GM21381 (cell line): Measurements from ENCODE around the gene DPP4.

Source experiments
- ATAC-seq: cut with Tn5 transposase; IDR thresholded peaks from one replicate; pipeline ENCODE4 v1.9.1; 2021; ENCODE audit warnings: mild to moderate bottlenecking, moderate library complexity; ENCODE audit not compliant: unreplicated experiment

The DPP4 gene

GRCh38 chr2:162022290-162022945 lies 51.6 kb downstream of the DPP4 start:
- ATAC-seq: no peak

DNA sequence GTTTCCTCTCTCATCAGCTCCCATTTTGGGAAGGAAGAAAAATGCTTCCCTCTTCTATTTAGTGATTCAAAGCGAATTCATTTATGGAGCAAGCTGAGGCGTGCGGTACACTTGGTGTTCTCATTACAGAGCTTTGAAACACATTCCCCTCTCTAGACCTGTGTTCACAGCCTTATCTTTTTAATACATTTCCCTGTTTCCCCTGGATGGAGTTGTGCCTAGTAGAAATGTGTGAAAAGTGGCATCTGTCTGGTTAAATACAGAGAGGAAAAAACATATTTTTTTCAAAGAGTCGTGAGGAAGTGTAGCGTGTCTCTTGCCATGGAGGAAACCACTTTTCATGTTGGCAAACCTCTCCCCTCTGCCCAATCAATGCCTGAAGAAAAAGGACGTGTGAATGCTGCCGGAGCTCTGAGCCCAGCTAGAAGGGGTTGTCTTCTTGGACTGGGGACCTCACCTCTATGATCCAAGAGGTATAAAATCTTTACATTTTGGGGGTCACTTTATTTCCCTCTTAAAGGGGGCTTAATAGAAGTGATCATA lies 52.4 kb downstream of the DPP4 start:
- no peak for ATAC-seq

- ATAC-seq: no peak
These were observed 55.5 kb downstream of the DPP4 start for GRCh38 chr2:162018530-162018929.

DNA sequence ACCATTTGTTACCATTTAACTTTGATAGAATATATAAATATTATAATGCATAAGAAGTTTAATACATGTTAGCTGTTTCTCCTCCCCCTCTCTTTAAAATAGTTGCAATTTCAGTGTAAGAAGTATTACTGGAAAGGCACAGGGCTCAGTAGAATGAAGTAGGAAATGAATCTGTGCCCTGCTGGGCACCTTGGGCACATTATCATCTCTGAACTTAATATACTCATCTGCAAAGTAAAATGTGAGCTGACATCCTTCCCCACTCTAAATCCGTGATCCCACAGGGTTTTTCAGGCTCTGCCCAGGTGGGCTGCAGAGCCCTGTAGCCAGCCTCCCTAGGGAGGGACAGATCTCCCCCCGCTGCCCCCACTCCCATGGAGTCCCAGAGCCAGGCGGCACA lies 56.8 kb downstream of the DPP4 start:
- no peak for ATAC-seq

GRCh38 chr2:162016080-162016479 lies 57.9 kb downstream of the DPP4 start:
- no peak for ATAC-seq

DNA sequence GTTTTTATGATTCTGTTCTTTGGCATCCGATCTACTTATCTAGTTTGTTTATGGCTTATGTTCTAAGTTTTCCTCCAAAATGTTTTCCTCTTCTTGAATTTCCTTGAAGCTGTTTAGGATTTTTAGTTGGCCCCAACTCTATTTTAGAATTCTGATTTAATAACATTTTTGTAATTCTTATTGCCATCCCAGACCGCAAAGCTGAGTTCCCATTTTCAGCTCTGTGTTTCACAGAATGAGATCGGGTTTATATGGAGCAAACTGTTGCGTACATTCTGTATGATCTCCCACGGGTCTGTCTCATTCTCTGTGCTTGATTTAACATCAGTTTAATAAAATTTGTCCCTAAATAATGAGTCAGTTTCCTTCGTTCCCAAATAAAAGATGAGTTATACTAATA lies 59.3 kb downstream of the DPP4 start:
- no peak for ATAC-seq

- ATAC-seq: no peak
These were observed 60.2 kb downstream of the DPP4 start for GRCh38 chr2:162013514-162014475.

GRCh38 chr2:162012565-162013058 lies 61.4 kb downstream of the DPP4 start:
- ATAC-seq: no peak

DNA sequence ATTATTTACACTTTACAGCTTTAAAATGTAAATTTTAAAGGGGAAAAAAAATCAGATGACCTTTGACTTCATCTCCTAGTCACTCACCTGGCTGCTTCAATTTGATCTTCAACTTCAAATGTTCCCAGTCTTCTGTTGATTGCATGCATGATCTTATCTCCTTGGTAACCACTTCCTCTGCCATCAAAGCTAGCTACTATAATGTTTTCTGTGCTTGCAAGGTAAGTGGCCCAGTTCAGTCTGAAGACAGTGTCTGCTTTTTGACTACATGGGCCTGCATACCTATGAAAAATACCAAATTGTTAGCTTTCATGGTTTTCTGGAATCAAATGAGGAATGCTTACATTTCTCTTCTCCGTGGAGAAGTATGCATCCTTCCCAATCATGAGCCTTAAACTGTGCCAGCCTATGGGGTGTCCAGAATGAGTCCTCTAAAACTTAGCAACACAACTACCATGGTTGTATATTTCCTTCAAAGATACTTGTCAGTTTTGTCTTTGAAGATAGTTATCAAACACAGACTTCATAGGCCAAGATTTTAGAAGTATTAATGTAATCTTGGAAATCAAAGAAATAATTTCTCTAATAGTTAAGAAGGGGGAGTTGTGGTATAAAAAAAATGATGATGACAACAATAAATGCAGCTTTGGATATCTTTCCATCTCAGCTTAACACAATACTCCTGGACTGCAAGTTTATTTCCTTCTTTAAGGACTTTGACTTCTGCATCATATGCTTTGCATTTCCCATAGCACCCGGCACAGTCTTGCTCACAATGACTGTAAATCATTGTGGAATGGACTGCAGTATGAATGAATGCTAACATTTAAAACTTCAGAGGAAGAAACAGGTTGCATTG lies 62.1 kb downstream of the DPP4 start:
- no peak for ATAC-seq

- no peak for ATAC-seq
These were observed 64.5 kb downstream of the DPP4 start for GRCh38 chr2:162009543-162009942.

DNA sequence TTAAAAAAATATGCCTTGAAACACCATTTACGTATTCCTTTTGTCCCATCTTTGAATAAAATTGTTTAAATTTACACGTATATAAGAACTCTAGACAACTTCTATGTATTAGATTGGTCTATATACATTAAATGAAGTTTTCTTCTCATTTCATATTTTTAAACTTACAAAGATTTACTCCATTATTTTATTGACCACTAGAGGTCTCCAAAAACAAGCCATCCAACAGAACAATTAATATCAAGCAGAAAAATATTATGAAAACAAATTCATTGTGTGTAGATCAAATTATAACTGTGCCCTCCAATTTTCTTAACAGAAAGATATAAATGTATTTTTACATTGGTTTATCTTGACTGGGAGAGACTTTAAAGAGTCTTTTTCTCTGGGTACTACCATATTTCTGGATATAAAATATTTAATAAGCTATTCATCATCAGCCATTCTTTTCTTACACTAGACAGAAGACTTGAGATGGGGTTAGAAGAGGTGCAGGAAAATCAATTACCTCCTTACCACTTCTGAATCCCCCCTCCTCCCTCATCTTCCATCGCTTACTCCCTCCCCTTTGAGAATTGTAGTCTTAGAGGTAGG lies 66.5 kb downstream of the DPP4 start:
- ATAC-seq: no peak

DNA sequence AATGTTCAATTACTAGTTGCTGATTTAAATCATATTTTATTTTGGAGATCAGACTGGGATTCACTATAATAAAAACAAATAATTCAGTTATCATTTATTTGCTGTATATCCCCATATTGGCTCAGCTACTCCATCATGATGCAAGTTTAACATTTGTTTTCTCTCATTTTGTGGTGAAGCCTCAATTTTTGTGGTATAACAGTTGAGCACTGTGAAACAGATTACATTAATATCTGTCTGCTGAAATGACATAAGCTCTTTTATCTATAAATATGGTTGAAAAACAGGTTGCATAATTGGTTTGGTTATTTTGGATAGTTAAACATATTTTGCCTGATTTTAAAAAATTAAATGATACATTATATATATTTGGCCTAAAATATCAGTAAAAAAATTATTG lies 67.7 kb downstream of the DPP4 start:
- ATAC-seq: no peak

DNA sequence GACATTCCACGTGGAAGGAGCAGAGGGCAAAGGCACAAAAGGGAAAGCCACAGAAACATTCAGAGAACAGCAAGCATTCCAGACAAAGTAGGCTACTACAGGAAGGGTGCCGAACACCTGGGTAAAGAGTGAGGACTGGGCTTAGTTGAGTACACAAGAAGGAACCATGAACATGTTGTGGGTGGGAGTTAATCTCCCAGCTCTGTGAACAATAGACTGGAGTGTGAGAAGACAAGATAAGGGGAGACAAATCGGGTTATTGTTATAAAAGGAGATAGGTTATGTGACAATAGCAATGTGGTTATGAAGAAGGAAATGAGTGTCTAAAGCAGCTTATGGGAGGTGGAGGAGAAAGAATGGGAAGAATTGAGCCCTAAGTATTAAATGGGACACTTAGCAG lies 70.0 kb downstream of the DPP4 start:
- no peak for ATAC-seq

DNA sequence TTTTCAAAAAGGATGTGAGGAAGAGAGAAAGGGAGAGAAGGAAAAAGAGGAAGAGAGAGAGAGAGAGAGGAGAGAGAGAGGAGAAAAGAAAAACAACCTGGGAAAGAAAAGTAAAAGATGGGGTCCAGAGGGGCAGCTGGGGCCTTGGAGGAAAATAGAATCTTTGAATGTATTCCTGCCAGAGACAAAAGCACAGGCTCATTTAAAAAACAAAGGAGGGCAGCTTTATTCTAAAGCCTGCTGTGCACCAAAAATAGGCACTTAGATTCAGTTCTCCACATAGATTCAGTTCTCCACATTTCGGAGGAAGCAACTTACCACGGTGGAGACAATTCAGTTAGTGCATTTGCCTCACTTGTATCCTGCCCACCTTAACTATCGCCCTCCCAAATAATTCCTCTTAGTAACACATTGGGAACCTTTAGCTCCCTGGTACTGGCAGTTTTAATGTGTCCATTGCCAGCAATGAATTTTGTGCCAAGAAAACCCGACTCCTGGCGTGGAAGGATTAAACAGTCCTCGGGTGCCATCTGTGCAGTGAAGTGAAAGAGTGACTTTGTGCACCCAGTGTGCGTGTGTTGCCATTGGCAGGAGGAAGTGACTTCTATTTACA lies 71.3 kb downstream of the DPP4 start:
- ATAC-seq: no peak

- no peak for ATAC-seq
These were observed 73.6 kb downstream of the DPP4 start for GRCh38 chr2:162000431-162000830.

- no peak for ATAC-seq
These were observed 74.7 kb downstream of the DPP4 start for GRCh38 chr2:161999321-161999720.

- ATAC-seq: no peak
These were observed 75.2 kb downstream of the DPP4 start for GRCh38 chr2:161998857-161999256.

- no peak for ATAC-seq
These were observed 76.0 kb downstream of the DPP4 start for GRCh38 chr2:161997916-161998471.

DNA sequence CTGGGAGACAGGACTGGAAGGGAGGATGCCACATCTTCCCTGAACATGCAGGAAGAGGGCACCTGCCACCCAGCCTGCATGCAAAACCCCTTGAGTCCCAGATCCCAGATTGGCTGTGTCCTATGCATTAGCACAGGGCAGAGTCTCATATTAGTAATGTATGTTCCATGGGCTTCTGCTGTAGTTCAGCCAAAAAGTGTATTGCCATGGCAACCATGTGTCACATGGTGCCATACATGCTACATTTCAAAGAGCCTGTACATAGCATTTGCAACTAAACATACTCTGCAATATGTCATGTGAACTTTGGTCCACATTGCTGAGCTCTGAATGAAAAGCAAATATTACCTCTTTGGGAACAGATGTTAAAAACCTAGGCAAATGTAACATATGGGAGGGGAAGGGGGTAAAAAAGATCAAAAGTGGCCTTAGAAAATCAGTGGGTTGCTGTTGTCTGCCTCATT lies 78.4 kb downstream of the DPP4 start:
- no peak for ATAC-seq
